HepG2 (cell line): ENCODE measurements around the gene GPATCH4. TPM values are rescaled to one million over a fixed set of nuclear protein-coding genes. Genes with fewer than 3 reads are reported as not detected.

Source experiments
- ELF4 ChIP-seq: sonication (generic); formaldehyde crosslinking; IDR thresholded peaks from 2 replicates; pipeline ENCODE4 v1.5.0; 2020; ENCODE audit warnings: missing genetic modification reagents, mild to moderate bottlenecking, moderate library complexity, borderline replicate concordance
- GZF1 ChIP-seq: sonication (generic); formaldehyde crosslinking; IDR thresholded peaks from 2 replicates; pipeline ENCODE4 v1.5.1; 2020; ENCODE audit warnings: mild to moderate bottlenecking, missing genetic modification reagents
- HES4 ChIP-seq: sonication (generic); formaldehyde crosslinking; IDR thresholded peaks from 2 replicates; pipeline ENCODE4 v1.9.0; 2021; ENCODE audit warnings: mild to moderate bottlenecking, missing genetic modification reagents, borderline replicate concordance
- NR2F1 ChIP-seq, 2 experiments: fragments of 450-650 bp in 1 of 2; formaldehyde crosslinking in 1 of 2; IDR thresholded peaks; 2 replicates each; pipeline versions ENCODE4 v1.5.0 to v1.6.1; 2016 to 2020; ENCODE audit warnings: mild to moderate bottlenecking in 1 of 2, missing compliant biosample characterization in 1 of 2, missing genetic modification reagents in 1 of 2, moderate library complexity in 1 of 2
- TEAD2 ChIP-seq: sonication (generic); formaldehyde crosslinking; IDR thresholded peaks from 2 replicates; pipeline ENCODE4 v1.9.0; 2021; ENCODE audit warnings: missing genetic modification reagents
- ZBTB38 ChIP-seq: sonication (generic); formaldehyde crosslinking; IDR thresholded peaks from 2 replicates; pipeline ENCODE4 v1.5.1; 2020; ENCODE audit warnings: mild to moderate bottlenecking, missing genetic modification reagents
- ZNF224 ChIP-seq: sonication (generic); formaldehyde crosslinking; IDR thresholded peaks from 2 replicates; pipeline ENCODE4 v1.5.0; 2020; ENCODE audit warnings: mild to moderate bottlenecking, missing genetic modification reagents
- ZNF670 ChIP-seq: sonication (generic); formaldehyde crosslinking; IDR thresholded peaks from 2 replicates; pipeline ENCODE4 v1.8.0; 2022; ENCODE audit warnings: mild to moderate bottlenecking, missing genetic modification reagents, borderline replicate concordance
- ZNF790 ChIP-seq: sonication (generic); formaldehyde crosslinking; IDR thresholded peaks from 2 replicates; pipeline ENCODE4 v1.8.0; 2022; ENCODE audit warnings: missing genetic modification reagents, mild to moderate bottlenecking, borderline replicate concordance
- polyA plus RNA-seq, 8 experiments: library from polyadenylated mRNA; depleted of rRNA in 3 of 8; stranded (reverse) in 7 of 8; unstranded in 1 of 8; fragments of >200 nt; fragmentation: Illumina TruSeq in 4 of 8; extraction: Trizol in 4 of 8; gene quantifications; 2 replicates each; pipeline versions ENCODE4 v1.2.1 to v1.2.3, GENCODE V29; 2011 to 2016; ENCODE audit warnings: low read depth in 4 of 8, missing spikeins in 1 of 8, mixed read lengths in 1 of 8; ENCODE audit not compliant: insufficient read depth in 1 of 8
- total RNA-seq, 5 experiments: library from RNA; depleted of rRNA; stranded (reverse); fragments of >200 nt; fragmentation: Illumina TruSeq; extraction: Trizol; gene quantifications; 2 replicates each; pipeline ENCODE4 v1.2.3, GENCODE V29; 2016; ENCODE audit warnings: low read depth in 1 of 5
- TF ChIP-seq, protein P1 (sequence below): sonication (generic); formaldehyde crosslinking; IDR thresholded peaks from 2 replicates; pipeline ENCODE4 v1.4.0; 2020; ENCODE audit warnings: missing genetic modification reagents, borderline replicate concordance
- TF ChIP-seq, protein P2 (sequence below): sonication (generic); formaldehyde crosslinking; IDR thresholded peaks from 2 replicates; pipeline ENCODE4 v1.4.0; 2020; ENCODE audit warnings: missing genetic modification reagents
- TF ChIP-seq, protein P3 (sequence below): sonication (generic); formaldehyde crosslinking; IDR thresholded peaks from 2 replicates; pipeline ENCODE4 v1.8.0; 2023; ENCODE audit warnings: mild to moderate bottlenecking, missing genetic modification reagents
- TF ChIP-seq, protein P4 (sequence below): sonication (generic); formaldehyde crosslinking; IDR thresholded peaks from 2 replicates; pipeline ENCODE4 v1.5.1; 2020; ENCODE audit warnings: mild to moderate bottlenecking, missing genetic modification reagents, moderate library complexity
- TF ChIP-seq, protein P5 (sequence below): sonication (generic); formaldehyde crosslinking; IDR thresholded peaks from 2 replicates; pipeline ENCODE4 v1.4.0; 2020; ENCODE audit warnings: missing genetic modification reagents
- TF ChIP-seq, protein P6 (sequence below): sonication (generic); formaldehyde crosslinking; IDR thresholded peaks from 2 replicates; pipeline ENCODE4 v1.8.1; 2022; ENCODE audit warnings: mild to moderate bottlenecking, missing genetic modification reagents

The GPATCH4 gene
- total and polyA plus RNA-seq, 2 of the 13 experiments (the other 11 are each of a cell fraction or from before 2014, with no cell fraction given) = 19.2 to 37.9 TPM

DNA sequence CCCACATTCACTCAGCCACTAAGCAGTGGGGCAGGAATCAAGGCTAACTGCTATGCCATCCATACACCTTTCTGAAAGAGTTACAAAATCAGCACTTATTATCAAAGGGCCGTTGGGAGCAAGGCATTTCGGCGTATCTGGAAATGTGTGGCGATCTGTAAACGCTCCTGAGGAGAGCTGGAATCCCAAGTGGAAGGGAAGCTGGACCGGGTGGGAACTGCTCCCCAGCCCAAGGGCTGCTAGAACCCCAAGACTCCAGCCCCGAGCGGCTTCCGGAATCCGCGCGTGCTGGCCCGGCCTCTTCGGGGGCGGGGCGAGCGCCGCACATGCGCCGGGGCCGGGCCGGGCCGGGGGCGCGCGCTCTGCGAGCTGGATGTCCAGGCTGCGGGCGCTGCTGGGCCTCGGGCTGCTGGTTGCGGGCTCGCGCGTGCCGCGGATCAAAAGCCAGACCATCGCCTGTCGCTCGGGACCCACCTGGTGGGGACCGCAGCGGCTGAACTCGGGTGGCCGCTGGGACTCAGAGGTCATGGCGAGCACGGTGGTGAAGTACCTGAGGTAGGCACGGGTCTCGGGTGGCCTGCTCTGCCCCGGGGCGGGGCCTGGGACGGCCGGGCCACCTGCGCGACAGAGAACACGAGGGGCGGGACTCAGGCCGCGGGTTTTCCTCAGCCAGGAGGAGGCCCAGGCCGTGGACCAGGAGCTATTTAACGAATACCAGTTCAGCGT, 9.7 kb downstream of the GPATCH4 start, which contains the start of gene NAXE (continued):
- TF ChIP-seq, protein P1, sequence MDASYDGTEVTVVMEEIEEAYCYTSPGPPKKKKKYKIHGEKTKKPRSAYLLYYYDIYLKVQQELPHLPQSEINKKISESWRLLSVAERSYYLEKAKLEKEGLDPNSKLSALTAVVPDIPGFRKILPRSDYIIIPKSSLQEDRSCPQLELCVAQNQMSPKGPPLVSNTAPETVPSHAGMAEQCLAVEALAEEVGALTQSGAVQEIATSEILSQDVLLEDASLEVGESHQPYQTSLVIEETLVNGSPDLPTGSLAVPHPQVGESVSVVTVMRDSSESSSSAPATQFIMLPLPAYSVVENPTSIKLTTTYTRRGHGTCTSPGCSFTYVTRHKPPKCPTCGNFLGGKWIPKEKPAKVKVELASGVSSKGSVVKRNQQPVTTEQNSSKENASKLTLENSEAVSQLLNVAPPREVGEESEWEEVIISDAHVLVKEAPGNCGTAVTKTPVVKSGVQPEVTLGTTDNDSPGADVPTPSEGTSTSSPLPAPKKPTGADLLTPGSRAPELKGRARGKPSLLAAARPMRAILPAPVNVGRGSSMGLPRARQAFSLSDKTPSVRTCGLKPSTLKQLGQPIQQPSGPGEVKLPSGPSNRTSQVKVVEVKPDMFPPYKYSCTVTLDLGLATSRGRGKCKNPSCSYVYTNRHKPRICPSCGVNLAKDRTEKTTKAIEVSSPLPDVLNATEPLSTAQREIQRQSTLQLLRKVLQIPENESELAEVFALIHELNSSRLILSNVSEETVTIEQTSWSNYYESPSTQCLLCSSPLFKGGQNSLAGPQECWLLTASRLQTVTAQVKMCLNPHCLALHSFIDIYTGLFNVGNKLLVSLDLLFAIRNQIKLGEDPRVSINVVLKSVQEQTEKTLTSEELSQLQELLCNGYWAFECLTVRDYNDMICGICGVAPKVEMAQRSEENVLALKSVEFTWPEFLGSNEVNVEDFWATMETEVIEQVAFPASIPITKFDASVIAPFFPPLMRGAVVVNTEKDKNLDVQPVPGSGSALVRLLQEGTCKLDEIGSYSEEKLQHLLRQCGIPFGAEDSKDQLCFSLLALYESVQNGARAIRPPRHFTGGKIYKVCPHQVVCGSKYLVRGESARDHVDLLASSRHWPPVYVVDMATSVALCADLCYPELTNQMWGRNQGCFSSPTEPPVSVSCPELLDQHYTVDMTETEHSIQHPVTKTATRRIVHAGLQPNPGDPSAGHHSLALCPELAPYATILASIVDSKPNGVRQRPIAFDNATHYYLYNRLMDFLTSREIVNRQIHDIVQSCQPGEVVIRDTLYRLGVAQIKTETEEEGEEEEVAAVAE (CRISPR knock-in tag) = no peak
- TF ChIP-seq GZF1 (CRISPR knock-in tag) (no peak), ZNF224 (no peak), ZBTB38 (CRISPR knock-in tag) (no peak; the same call in 1 of the 2 replicates), TEAD2 (CRISPR knock-in tag) (no peak), ZNF670 (CRISPR knock-in tag) (peak; percentile 65), HES4 (CRISPR knock-in tag) (no peak), ZNF790 (CRISPR knock-in tag) (no peak; the same call in 1 of the 2 replicates), ELF4 (no peak), NR2F1 (CRISPR knock-in tag; IDR thresholded peaks at IDR 0.05) (no peak)
- TF ChIP-seq, protein P2, sequence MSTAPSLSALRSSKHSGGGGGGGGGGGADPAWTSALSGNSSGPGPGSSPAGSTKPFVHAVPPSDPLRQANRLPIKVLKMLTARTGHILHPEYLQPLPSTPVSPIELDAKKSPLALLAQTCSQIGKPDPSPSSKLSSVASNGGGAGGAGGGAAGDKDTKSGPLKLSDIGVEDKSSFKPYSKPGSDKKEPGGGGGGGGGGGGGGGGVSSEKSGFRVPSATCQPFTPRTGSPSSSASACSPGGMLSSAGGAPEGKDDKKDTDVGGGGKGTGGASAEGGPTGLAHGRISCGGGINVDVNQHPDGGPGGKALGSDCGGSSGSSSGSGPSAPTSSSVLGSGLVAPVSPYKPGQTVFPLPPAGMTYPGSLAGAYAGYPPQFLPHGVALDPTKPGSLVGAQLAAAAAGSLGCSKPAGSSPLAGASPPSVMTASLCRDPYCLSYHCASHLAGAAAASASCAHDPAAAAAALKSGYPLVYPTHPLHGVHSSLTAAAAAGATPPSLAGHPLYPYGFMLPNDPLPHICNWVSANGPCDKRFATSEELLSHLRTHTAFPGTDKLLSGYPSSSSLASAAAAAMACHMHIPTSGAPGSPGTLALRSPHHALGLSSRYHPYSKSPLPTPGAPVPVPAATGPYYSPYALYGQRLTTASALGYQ (CRISPR knock-in tag) = no peak
- TF ChIP-seq, protein P3, sequence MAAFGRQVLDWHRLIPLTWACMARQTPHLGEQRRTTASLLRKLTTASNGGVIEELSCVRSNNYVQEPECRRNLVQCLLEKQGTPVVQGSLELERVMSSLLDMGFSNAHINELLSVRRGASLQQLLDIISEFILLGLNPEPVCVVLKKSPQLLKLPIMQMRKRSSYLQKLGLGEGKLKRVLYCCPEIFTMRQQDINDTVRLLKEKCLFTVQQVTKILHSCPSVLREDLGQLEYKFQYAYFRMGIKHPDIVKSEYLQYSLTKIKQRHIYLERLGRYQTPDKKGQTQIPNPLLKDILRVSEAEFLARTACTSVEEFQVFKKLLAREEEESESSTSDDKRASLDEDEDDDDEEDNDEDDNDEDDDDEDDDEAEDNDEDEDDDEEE (CRISPR knock-in tag) = no peak
- TF ChIP-seq, protein P4, sequence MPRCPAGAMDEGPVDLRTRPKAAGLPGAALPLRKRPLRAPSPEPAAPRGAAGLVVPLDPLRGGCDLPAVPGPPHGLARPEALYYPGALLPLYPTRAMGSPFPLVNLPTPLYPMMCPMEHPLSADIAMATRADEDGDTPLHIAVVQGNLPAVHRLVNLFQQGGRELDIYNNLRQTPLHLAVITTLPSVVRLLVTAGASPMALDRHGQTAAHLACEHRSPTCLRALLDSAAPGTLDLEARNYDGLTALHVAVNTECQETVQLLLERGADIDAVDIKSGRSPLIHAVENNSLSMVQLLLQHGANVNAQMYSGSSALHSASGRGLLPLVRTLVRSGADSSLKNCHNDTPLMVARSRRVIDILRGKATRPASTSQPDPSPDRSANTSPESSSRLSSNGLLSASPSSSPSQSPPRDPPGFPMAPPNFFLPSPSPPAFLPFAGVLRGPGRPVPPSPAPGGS (CRISPR knock-in tag) = no peak
- TF ChIP-seq, protein P5, sequence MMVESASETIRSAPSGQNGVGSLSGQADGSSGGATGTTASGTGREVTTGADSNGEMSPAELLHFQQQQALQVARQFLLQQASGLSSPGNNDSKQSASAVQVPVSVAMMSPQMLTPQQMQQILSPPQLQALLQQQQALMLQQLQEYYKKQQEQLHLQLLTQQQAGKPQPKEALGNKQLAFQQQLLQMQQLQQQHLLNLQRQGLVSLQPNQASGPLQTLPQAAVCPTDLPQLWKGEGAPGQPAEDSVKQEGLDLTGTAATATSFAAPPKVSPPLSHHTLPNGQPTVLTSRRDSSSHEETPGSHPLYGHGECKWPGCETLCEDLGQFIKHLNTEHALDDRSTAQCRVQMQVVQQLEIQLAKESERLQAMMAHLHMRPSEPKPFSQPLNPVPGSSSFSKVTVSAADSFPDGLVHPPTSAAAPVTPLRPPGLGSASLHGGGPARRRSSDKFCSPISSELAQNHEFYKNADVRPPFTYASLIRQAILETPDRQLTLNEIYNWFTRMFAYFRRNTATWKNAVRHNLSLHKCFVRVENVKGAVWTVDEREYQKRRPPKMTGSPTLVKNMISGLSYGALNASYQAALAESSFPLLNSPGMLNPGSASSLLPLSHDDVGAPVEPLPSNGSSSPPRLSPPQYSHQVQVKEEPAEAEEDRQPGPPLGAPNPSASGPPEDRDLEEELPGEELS = 0 out of 2 replicates have a peak, but pooled peaks have one; percentile 9
- TF ChIP-seq, protein P6, sequence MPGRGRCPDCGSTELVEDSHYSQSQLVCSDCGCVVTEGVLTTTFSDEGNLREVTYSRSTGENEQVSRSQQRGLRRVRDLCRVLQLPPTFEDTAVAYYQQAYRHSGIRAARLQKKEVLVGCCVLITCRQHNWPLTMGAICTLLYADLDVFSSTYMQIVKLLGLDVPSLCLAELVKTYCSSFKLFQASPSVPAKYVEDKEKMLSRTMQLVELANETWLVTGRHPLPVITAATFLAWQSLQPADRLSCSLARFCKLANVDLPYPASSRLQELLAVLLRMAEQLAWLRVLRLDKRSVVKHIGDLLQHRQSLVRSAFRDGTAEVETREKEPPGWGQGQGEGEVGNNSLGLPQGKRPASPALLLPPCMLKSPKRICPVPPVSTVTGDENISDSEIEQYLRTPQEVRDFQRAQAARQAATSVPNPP (CRISPR knock-in tag) = no peak
